Glomerular endothelial cell (primary cell): Measurements from ENCODE around the gene MGME1. TPM values are rescaled to one million over a fixed set of nuclear protein-coding genes. Genes with fewer than 3 reads are reported as not detected.
A peak's percentile ranks its signal among the peaks of the same experiment; 100 is the strongest.

Experiments
- DNase-seq: peaks from one replicate; pipeline ENCODE4 v3.0.0-alpha.2; 2011; ENCODE audit warnings: low read depth, low spot score; ENCODE audit errors: extremely low read depth
- total RNA-seq: library from RNA; depleted of rRNA; stranded (reverse); fragments of >200 nt; gene quantifications from 2 replicates; pipeline ENCODE4 v1.2.3, GENCODE V29; 2015

MGME1 gene
- 16.6 and 18.6 TPM in 2 replicates for total RNA-seq

DNA sequence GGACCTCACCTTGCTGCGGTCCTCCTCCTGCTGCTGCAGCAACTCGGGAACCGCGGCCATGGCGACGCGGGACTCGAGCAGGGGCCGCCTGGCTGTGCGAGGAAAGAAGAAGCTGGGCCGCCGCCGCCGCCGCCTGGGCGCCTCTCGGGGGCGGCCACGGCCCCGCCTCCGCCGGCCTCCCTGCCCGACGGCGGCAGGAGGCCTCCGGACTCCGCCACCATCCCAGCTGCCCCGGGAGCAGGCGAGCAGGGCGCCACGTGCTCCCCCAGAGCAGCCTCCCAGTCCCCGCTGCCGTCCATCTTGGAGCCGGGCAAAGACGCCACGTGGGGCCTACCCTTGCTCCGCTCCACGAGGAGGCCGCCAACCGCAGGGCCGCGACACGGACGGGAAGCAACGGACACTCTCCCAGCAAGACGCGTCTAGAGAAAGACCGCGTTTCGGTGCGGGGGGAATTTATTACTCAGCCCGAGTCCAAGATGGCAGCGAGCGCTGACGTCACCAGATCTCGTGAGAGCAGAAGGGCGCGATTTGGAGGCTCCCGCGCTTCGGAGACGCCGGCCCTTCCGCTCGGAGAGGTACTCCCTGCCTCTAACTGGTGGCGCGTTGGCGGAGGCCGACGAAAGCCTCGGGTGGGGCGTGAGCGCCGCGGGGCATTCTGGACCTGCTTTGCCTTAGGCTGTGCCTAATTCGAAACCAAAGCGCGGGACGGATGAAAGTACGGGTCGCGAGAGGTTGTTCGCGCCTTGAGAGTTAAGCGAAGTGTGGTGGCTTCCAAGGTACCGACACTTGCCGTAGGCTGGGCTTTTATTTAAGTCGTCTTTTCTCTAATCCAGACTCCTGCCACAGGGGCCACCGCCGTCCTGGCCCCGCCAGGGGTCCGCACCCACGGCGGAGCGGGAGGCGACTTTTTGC is at the start of gene MGME1, which contains the start of gene SNX5:
Gene MGME1, plus strand, starts transcription at position 653 of the 912 bp plus-strand sequence. CDS start 842 bp downstream, outside the sequence.
Gene SNX5, minus strand, starts transcription at position 429 of the 912 bp plus-strand sequence. Its CDS starts 369 bp downstream, at position 60.
- peak; percentile 91 for DNase-seq

DNA sequence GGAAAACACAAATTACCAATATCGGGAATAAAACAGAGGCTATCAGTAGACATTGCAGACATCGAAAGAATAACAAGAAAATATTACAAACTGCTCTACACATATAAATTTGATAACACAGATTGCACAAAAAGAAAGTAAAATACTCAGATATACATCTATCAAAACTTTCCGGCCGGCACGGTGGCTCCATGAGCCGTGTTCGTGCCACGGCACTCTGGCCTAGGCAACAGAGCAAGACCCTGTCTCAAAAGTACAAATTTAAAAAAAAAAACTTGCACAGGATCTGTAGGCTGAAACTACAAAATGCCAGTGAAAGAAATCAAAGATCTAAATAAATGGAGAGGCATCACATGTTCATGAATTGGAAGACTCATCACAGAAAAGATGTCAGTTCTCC is 49.7 kb upstream of the MGME1 start:
- DNase-seq, result no peak

GRCh38 chr20:17921774-17922173 is 47.0 kb upstream of the MGME1 start:
- DNase-seq, result no peak

GRCh38 chr20:17925141-17925939 is 43.5 kb upstream of the MGME1 start:
- no peak for DNase-seq

GRCh38 chr20:17925940-17926300 is 42.9 kb upstream of the MGME1 start:
- DNase-seq, result no peak

DNA sequence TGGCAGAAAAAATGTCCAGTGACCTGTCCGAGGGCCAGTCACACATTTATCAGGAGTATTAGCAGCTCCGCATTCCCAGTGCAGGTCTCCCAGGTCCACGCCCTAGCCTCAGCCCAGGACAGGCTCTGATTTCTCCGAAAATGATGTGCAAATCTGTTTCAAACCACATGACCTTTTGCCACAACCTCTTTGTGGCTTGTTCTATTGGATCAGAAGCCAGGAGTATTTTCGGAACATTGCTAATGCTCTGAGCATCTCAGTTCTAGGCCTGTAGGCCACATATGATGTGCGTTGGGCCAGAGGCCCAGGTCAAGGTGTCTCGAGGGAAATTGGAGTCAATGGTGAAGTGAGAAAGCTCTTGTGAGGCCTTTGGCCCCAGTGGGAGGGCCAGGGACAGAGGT is 40.6 kb upstream of the MGME1 start:
- no peak for DNase-seq

DNA sequence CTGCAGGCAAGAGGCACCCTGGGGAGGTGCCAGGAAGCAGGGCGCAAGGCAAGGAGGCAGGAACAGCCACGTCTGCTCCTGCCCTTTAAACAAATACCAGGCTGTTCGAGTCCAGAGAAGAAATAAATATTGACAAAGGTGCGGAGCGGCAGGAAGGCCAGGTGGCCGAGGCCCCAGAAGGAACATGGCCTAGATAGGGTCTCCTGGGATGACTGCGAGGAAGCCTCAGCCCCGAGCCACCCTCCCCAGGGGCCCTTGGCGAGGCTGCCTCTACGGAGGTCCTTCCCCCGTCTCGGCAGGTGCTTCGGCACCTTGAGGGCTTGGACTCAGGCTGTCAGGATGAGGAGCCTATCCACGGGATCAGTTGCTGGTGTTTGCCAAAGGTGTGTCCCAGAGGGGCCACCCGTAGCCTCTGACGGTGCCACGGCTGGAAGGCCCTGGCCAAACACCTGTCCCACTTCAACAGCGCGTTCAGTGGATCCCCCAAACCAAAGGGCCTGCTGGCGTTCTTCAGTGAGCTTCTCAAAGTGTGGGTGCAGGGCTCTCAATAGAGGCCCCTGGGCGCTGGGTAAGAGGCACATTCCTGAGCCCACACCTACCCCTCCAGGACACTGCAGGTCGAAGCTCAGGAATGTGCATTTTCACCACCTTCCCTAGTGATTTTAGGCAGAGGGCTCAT is 40.0 kb upstream of the MGME1 start:
- DNase-seq, result no peak

DNA sequence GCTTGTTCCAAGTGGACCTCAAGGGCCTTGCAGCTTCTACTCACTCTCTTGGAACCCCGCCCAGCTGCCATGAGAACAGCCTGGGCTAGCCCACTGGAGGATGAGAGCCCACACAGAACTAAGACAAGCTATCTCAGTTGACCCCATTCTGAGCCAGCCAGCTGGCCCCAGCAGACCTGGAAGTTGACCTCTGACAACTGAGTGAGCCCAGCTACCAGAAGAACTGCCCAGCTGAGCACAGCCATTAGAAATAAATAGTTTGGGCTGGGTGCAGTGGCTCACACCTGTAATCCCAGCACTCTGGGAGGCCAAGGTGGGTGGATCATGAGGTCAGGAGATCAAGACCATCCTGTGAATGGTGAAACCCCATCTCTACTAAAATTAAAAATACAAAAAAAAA is 37.3 kb upstream of the MGME1 start:
- no peak for DNase-seq

DNA sequence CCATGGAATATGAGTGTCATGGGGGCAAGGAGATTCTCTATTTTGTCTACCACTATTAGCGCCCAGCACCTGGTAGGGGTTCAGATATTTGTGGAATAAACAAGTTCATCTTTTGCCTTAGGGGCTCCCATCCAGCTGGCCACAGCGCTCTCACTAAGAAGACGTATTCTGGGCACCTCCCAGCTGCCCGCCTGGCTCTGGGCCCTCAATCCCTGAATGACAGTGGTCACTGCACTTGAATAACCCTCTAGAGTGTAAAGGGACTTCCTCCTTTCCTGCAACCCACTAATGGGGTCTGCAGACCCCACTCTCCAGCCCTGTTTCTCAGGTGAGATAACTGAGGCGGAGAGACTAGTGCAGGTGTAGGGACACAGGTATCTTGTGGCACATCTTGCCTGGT is 36.4 kb upstream of the MGME1 start:
- DNase-seq, result no peak

GRCh38 chr20:17933121-17933520 is 35.7 kb upstream of the MGME1 start:
- no peak for DNase-seq

DNA sequence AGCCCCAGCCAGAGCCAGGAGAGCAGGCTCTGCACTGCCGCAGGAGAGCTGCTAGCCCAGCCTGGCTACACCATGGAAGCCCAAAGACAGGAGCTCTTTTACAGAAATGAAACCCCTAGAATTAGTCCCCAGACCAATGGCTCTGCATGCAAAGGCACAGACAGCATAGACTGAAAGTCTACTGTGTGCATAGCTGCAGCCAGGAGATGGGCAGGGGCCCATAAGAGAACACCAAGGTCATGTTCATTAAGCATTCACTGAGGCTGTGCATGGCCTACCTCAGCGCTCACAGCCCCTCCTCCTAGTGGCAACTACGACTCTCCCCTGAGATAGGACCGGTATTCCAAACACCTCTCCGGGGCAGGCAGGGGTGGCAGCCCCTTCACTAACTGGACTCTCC is 35.1 kb upstream of the MGME1 start:
- DNase-seq, result no peak

GRCh38 chr20:17934141-17934862 is 34.5 kb upstream of the MGME1 start:
- no peak for DNase-seq

GRCh38 chr20:17935186-17935585 is 33.6 kb upstream of the MGME1 start:
- no peak for DNase-seq

- DNase-seq, result no peak
These were observed 33.1 kb upstream of the MGME1 start for GRCh38 chr20:17935761-17936160.

- no peak for DNase-seq
These were observed 32.5 kb upstream of the MGME1 start for GRCh38 chr20:17936286-17936760.

DNA sequence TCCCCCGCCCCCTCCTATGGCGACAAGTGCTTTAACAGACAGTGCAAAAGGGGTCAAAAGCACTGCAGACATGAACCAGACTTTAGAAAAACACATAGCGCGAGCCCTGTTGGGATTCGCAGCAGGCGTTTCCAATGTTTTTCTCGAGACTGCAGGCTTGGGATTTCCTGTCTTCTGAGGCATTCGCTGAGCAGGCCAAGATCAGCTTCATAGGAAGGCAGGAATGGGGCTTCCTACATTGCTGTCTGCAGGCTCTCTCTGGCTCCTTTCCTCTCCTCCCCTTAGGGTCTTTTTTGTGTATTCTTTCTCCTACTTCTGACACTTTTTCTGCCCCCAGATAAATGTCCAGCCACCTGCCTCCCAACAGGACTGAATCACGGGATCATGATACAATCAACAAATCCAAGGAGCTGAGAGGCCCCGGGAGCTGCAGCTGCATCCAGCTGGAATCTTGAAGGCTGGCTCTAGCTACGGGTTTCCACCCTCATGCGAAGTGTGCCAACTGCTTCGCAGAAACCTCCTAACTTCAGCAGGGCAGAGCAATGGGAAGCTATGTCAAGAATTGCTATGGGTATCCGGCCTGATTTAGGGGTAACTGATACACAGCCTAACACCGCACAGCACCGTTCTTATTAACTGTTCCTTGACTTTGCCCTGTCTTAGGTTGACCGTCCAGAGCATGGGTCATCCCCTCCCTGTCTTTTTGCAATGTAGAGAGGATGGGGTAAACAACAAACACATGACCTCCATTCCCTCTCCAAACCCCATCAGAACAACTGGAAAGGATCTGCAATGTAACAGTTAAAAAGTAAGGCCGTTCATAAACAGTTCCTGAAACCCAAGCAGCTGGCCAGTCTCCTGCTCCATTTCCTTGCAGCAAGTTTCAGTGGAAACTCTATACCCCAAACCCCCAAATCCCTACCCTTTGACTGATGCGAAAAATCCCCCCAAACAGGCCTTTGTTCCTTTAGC is 31.8 kb upstream of the MGME1 start:
- DNase-seq, result no peak

DNA sequence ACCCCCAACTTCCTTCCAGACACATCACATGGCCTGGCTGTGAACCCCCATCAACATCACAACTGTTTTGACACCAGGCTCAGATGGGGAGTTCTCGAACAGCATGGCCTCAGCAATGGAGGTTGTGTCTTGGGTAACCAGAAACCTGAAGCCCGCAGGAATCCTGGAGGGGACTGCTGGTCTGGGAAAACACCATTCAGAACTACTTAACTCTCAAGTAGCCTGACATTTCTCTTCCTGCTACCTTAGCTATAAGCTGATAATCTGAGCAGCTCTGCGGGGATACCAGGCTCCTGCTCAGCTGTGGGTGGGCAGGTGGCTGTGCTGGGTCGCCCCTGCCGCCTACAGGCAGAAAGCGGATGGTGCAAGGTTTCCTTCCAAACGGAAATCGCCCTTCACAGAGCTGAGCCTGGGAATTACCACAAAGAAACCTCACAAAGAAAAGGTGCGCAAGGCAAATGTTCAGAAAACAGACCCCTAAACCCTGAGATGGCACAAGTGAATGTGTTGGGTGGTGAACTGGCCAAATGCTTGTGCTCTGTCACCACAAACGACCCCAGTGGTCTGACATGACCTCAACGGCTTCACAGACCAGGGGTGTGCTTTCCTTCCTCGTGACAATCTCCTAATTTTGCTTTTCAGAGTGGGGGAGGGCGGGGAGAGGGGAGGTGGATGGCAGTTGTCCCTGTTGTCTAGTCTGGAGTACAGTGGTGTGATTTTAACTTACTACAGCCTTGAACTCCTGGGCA is 29.8 kb upstream of the MGME1 start:
- no peak for DNase-seq

- DNase-seq, result no peak
These were observed 29.1 kb upstream of the MGME1 start for GRCh38 chr20:17939622-17940223.
